K562 (cell line): ENCODE measurements around the gene CNPY4. TPM values are rescaled to one million over a fixed set of nuclear protein-coding genes. Genes with fewer than 3 reads are reported as not detected.
A peak's percentile ranks its signal among the peaks of the same experiment; 100 is the strongest.

Experiments used
- ASH1L ChIP-seq: fragments of 450-650 bp; IDR thresholded peaks from 2 replicates; pipeline ENCODE4 v1.6.1; 2018; ENCODE audit warnings: borderline replicate concordance, mild to moderate bottlenecking, low read depth; ENCODE audit not compliant: partially characterized antibody
- CCNT2 ChIP-seq: IDR thresholded peaks from 2 replicates; pipeline ENCODE4 v1.6.1; 2011; ENCODE audit warnings: borderline replicate concordance, low read depth, mild to moderate bottlenecking, moderate library complexity, mixed read lengths, low read length; ENCODE audit not compliant: insufficient read length; ENCODE audit errors: extremely low read depth
- EGR1 ChIP-seq: fragments of 450-650 bp; conservative IDR thresholded peaks from 2 replicates; pipeline ENCODE4 v1.6.1; 2017; ENCODE audit warnings: mild to moderate bottlenecking
- JUNB ChIP-seq: fragments of 450-650 bp; formaldehyde crosslinking; conservative IDR thresholded peaks from 2 replicates; pipeline ENCODE4 v1.4.0; 2020; ENCODE audit warnings: mild to moderate bottlenecking
- KDM1A ChIP-seq, 2 experiments: fragments of 450-650 bp; IDR thresholded peaks; 2 replicates each; pipeline ENCODE4 v1.6.1; 2016; ENCODE audit warnings: mild to moderate bottlenecking in 2 of 2
- KLF16 ChIP-seq: IDR thresholded peaks from 2 replicates; pipeline ENCODE4 v1.6.1; 2016; ENCODE audit warnings: antibody characterized with exemption
- MTA2 ChIP-seq: fragments of 450-650 bp; IDR thresholded peaks from 2 replicates; pipeline ENCODE4 v1.6.1; 2016; ENCODE audit warnings: low read depth
- NKRF ChIP-seq: fragments of 450-650 bp; IDR thresholded peaks from 2 replicates; pipeline ENCODE4 v1.6.1; 2016; ENCODE audit warnings: borderline replicate concordance
- POLR2AphosphoS2 ChIP-seq: IDR thresholded peaks from 2 replicates; pipeline ENCODE4 v1.6.1; 2012; ENCODE audit warnings: low read length, improper control_type of control experiment
- RFX1 ChIP-seq: fragments of 450-650 bp; IDR thresholded peaks from 2 replicates; pipeline ENCODE4 v1.6.1; 2016; ENCODE audit warnings: mild to moderate bottlenecking, moderate library complexity
- STAT6 ChIP-seq: sonication (generic); formaldehyde crosslinking; IDR thresholded peaks from 2 replicates; pipeline ENCODE4 v1.8.1; 2023; ENCODE audit warnings: mild to moderate bottlenecking, missing genetic modification reagents
- TAF9B ChIP-seq: fragments of 450-650 bp; IDR thresholded peaks from 2 replicates; pipeline ENCODE4 v1.6.1; 2018; ENCODE audit warnings: mild to moderate bottlenecking; ENCODE audit not compliant: partially characterized antibody
- TAL1 ChIP-seq: fragments of 450-650 bp; IDR thresholded peaks from 2 replicates; pipeline ENCODE4 v1.6.1; 2016; ENCODE audit warnings: mild to moderate bottlenecking
- TCFL5 ChIP-seq: fragments of 250-450 bp; sonication (Bioruptor Pico); conservative IDR thresholded peaks from 2 replicates; pipeline ENCODE4 v1.6.1; 2021; ENCODE audit warnings: mild to moderate bottlenecking, moderate library complexity, matching md5 sums
- ZNF184 ChIP-seq: sonication (generic); formaldehyde crosslinking; IDR thresholded peaks from 2 replicates; pipeline ENCODE4 v1.5.0; 2020; ENCODE audit warnings: missing genetic modification reagents
- polyA plus RNA-seq, 8 experiments: library from polyadenylated mRNA; depleted of rRNA in 4 of 8; stranded (reverse) in 5 of 8; unstranded in 3 of 8; fragments of >200 nt; fragmentation: Nextera tagmentation in 2 of 8; fragmentation: Illumina TruSeq in 1 of 8; extraction: Ambion mirVana in 2 of 8; extraction: Trizol in 1 of 8; gene quantifications; 2 replicates each; pipeline versions ENCODE4 v1.2.1 to v1.2.3, GENCODE V29; 2011 to 2014; ENCODE audit warnings: inconsistent platforms in 1 of 8, missing spikeins in 1 of 8
- total RNA-seq, 7 experiments: library from RNA; depleted of rRNA in 6 of 7; stranded (reverse); fragments of >200 nt in 6 of 7; fragmentation: Illumina TruSeq in 2 of 7; extraction: Trizol in 2 of 7; gene quantifications; 2 replicates each; pipeline versions ENCODE4 v1.2.1 to v1.2.3, GENCODE V29; 2011 to 2021; ENCODE audit warnings: low replicate concordance in 1 of 7
- TF ChIP-seq, protein P1 (sequence below): sonication (generic); formaldehyde crosslinking; IDR thresholded peaks from 2 replicates; pipeline ENCODE4 v1.8.1; 2023; ENCODE audit warnings: missing genetic modification reagents, mild to moderate bottlenecking, borderline replicate concordance
- TF ChIP-seq, protein P2 (sequence below), 2 experiments: fragments of 450-650 bp in 1 of 2; IDR thresholded peaks; 2 replicates each; pipeline ENCODE4 v1.6.1; 2011 to 2017; ENCODE audit warnings: low read depth in 2 of 2, antibody characterized with exemption in 1 of 2, borderline replicate concordance in 1 of 2, low read length in 1 of 2, mild to moderate bottlenecking in 1 of 2, mixed read lengths in 1 of 2; ENCODE audit not compliant: control insufficient read depth in 1 of 2

The CNPY4 gene
- total and polyA plus RNA-seq, 9 of the 15 experiments (the other 6 are each of a cell fraction or from before 2014, with no cell fraction given) = 1.9 to 11.2 (median 7.0) TPM

- no peak for TF ChIP-seq CCNT2
- TF ChIP-seq TAF9B = no peak
- no peak for TF ChIP-seq STAT6 (CRISPR knock-in tag)
- TF ChIP-seq EGR1 = no peak
- TF ChIP-seq KLF16 = no peak
- no peak for TF ChIP-seq ASH1L
- no peak for TF ChIP-seq MTA2
- no peak for TF ChIP-seq NKRF
- peak; percentile 8 to 31; a peak in 2 of 4 replicates for TF ChIP-seq KDM1A (IDR thresholded peaks at IDR 0.05)
- TF ChIP-seq, protein P1, sequence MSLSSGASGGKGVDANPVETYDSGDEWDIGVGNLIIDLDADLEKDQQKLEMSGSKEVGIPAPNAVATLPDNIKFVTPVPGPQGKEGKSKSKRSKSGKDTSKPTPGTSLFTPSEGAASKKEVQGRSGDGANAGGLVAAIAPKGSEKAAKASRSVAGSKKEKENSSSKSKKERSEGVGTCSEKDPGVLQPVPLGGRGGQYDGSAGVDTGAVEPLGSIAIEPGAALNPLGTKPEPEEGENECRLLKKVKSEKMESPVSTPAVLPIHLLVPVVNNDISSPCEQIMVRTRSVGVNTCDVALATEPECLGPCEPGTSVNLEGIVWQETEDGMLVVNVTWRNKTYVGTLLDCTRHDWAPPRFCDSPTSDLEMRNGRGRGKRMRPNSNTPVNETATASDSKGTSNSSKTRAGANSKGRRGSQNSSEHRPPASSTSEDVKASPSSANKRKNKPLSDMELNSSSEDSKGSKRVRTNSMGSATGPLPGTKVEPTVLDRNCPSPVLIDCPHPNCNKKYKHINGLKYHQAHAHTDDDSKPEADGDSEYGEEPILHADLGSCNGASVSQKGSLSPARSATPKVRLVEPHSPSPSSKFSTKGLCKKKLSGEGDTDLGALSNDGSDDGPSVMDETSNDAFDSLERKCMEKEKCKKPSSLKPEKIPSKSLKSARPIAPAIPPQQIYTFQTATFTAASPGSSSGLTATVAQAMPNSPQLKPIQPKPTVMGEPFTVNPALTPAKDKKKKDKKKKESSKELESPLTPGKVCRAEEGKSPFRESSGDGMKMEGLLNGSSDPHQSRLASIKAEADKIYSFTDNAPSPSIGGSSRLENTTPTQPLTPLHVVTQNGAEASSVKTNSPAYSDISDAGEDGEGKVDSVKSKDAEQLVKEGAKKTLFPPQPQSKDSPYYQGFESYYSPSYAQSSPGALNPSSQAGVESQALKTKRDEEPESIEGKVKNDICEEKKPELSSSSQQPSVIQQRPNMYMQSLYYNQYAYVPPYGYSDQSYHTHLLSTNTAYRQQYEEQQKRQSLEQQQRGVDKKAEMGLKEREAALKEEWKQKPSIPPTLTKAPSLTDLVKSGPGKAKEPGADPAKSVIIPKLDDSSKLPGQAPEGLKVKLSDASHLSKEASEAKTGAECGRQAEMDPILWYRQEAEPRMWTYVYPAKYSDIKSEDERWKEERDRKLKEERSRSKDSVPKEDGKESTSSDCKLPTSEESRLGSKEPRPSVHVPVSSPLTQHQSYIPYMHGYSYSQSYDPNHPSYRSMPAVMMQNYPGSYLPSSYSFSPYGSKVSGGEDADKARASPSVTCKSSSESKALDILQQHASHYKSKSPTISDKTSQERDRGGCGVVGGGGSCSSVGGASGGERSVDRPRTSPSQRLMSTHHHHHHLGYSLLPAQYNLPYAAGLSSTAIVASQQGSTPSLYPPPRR (CRISPR knock-in tag) = no peak
- TF ChIP-seq RFX1 = no peak
- TF ChIP-seq TCFL5 (CRISPR knock-in tag) = no peak
- TF ChIP-seq POLR2AphosphoS2 = no peak
- peak; percentile 46; the same call in 1 of the 2 replicates for TF ChIP-seq TAL1
- no peak for TF ChIP-seq JUNB
- TF ChIP-seq, protein P2, sequence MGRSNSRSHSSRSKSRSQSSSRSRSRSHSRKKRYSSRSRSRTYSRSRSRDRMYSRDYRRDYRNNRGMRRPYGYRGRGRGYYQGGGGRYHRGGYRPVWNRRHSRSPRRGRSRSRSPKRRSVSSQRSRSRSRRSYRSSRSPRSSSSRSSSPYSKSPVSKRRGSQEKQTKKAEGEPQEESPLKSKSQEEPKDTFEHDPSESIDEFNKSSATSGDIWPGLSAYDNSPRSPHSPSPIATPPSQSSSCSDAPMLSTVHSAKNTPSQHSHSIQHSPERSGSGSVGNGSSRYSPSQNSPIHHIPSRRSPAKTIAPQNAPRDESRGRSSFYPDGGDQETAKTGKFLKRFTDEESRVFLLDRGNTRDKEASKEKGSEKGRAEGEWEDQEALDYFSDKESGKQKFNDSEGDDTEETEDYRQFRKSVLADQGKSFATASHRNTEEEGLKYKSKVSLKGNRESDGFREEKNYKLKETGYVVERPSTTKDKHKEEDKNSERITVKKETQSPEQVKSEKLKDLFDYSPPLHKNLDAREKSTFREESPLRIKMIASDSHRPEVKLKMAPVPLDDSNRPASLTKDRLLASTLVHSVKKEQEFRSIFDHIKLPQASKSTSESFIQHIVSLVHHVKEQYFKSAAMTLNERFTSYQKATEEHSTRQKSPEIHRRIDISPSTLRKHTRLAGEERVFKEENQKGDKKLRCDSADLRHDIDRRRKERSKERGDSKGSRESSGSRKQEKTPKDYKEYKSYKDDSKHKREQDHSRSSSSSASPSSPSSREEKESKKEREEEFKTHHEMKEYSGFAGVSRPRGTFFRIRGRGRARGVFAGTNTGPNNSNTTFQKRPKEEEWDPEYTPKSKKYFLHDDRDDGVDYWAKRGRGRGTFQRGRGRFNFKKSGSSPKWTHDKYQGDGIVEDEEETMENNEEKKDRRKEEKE (IDR thresholded peaks at IDR 0.05; ENCODE audit: borderline replicate concordance in 1 of 2, control insufficient read depth in 1 of 2, low read depth in 2 of 2, low read length in 1 of 2) = no peak
- no peak for TF ChIP-seq ZNF184
Observed at GRCh38 chr7:100111156-100111555, 8.3 kb upstream of the CNPY4 start (continued).
